Mesodermal cell (in vitro differentiated cells): Measurements from ENCODE around the gene SLC4A3.

ENCODE experiments used
- H3K27ac ChIP-seq: 2 replicates; pipeline ENCODE4 v1.7.0; 2013; ENCODE audit warnings: mild to moderate bottlenecking, low read depth, low read length, moderate library complexity; ENCODE audit not compliant: severe bottlenecking
- H3K36me3 ChIP-seq: 2 replicates; pipeline ENCODE4 v1.7.1; 2013; ENCODE audit warnings: mild to moderate bottlenecking, low read length, moderate library complexity; ENCODE audit not compliant: control insufficient read depth, insufficient read depth
- H3K4me1 ChIP-seq: one replicate; pipeline ENCODE4 v1.7.1; 2013; ENCODE audit warnings: mild to moderate bottlenecking, low read length; ENCODE audit not compliant: insufficient read depth, control insufficient read depth, poor library complexity, severe bottlenecking
- H3K4me3 ChIP-seq: 2 replicates; pipeline ENCODE4 v1.7.0; 2013; ENCODE audit warnings: low read length, control low read depth, mild to moderate bottlenecking; ENCODE audit not compliant: insufficient read depth, poor library complexity, severe bottlenecking; ENCODE audit errors: extremely low read depth
- H3K9me3 ChIP-seq: 2 replicates; pipeline ENCODE4 v1.7.1; 2013; ENCODE audit warnings: mild to moderate bottlenecking, low read length, moderate library complexity; ENCODE audit not compliant: control insufficient read depth
- WGBS, 2 experiments: methylation state at CpG; one replicate each; pipeline ENCODE4 v1.1.5; 2013; ENCODE audit warnings: missing lambda C conversion rate in 2 of 2; ENCODE audit not compliant: insufficient coverage in 2 of 2; 5-methylcytosine and 5-hydroxymethylcytosine counted together

Gene SLC4A3

DNA sequence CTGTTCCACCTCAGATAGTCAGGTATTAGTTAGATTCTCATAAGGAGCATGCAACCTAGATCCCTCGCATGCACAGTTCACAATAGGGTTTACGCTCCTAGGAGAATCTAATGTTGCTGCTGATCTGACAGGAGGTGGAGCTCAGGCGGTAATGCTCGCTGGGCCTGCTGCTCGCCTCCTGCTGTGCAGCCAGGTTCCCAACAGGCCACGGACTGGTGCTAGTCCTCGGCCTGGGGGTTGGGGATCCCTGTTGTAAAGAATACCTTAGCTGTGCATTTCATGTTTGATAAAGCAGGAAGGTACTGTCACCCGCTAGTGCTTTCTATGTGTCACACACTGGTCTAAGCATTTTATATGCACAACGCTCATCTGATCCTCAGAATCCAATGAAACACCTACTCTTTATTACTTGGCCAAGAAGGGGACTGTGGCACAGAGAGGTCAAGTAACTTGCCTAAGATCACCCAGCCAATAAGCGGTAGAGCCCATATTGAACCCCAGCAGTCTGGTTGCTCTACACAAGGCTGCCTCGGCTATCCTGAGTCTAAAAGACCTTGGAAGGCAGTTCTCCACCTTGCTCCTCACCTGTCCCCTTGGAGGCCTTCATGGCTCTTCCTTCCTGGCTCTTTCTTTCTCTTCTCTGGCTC, 35.8 kb downstream of the SLC4A3 start:
- H3K4me3 ChIP-seq, result no peak overlapping the region
- peak overlapping the region; percentile 85 for H3K27ac ChIP-seq
- 78 to 86% methylated on average over 9 of the region's 11 CpGs for WGBS, 2 experiments
- H3K36me3 ChIP-seq, result no peaks in the 10 kb centered on the region
- H3K9me3 ChIP-seq, result peaks cover 37% of the 10 kb centered on the region
- peaks cover 20% of the 10 kb centered on the region for H3K4me1 ChIP-seq

DNA sequence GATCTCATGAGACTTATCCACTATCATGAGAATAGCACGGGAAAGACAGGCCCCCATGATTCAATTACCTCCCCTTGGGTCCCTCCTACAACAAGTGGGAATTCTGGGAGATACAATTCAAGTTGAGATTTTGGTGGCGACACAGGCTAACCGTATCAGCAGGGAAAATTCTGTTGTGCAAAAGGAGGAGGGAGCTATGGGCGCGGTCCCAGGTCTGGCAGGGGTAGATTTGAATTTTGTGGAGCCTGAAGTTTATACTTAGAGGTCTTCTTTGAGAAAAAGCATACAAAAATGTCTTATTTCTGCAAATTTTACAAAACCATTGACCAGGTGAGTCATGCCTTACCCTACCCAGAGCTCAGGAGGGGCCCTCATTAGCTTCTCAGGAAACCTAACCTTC, 36.6 kb downstream of the SLC4A3 start:
- WGBS, 2 experiments, result 100% methylated on average over 2 to 3 of the region's 5 CpGs
- Histone ChIP-seq H3K27ac (no peak overlapping the region), H3K4me1 (peaks cover 20% of the 10 kb centered on the region), H3K9me3 (peaks cover 35% of the 10 kb centered on the region), H3K4me3 (no peak overlapping the region), H3K36me3 (no peaks in the 10 kb centered on the region)

DNA sequence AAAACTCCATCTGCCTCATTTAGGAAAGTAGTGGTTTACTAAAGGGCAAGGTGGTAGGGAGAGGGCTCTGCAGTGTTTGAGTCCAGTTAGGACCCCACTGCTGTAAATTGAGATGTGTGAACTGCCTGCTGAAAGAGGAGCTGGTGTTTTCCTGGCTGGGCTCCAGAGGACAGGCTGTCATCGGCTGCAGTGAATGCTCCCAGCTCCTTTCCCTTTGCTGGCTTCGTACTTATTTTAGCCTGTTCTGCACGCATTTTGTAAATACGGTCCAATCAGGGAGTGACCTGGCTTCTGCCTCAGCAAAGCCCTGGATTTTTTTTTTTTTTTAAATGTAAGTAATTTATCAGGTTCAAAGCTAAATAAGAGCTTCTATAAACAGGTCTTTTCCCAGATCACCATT, 37.5 kb downstream of the SLC4A3 start:
- no peak overlapping the region for H3K27ac ChIP-seq

DNA sequence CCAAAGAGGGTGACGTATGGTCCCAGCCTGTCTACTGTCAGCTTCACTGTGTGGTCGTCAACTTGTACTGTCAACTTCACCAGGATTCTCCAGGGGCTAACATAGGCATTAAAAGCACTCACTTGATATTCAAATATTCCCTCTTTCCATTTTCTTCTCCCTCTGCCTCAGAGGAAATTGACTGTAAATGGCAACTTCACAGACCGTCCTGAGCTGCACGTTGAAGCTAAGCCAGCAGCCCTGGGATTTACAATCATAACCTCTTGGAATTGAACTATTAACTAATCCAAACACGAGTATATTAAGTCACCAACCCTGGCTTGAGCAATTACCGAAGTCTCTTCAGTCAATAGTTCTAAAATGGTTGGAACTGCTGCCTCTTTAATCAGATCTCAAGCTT, 38.5 kb downstream of the SLC4A3 start:
- Histone ChIP-seq H3K4me1 (peaks cover 14% of the 10 kb centered on the region), H3K27ac (no peak overlapping the region), H3K36me3 (no peaks in the 10 kb centered on the region), H3K9me3 (peaks cover 18% of the 10 kb centered on the region), H3K4me3 (no peak overlapping the region)
- WGBS, 2 experiments, result 87 to 91% methylated on average over 5 to 6 of the region's 6 CpGs

More for the DNA sequence above, 37.5 kb downstream of the SLC4A3 start:
- peaks cover 28% of the 10 kb centered on the region for H3K9me3 ChIP-seq
- H3K4me3 ChIP-seq, result no peak overlapping the region
- peaks cover 20% of the 10 kb centered on the region for H3K4me1 ChIP-seq
- H3K36me3 ChIP-seq, result no peaks in the 10 kb centered on the region
- WGBS, 2 experiments, result 63 to 83% methylated on average over 1 to 3 of the region's 4 CpGs

DNA sequence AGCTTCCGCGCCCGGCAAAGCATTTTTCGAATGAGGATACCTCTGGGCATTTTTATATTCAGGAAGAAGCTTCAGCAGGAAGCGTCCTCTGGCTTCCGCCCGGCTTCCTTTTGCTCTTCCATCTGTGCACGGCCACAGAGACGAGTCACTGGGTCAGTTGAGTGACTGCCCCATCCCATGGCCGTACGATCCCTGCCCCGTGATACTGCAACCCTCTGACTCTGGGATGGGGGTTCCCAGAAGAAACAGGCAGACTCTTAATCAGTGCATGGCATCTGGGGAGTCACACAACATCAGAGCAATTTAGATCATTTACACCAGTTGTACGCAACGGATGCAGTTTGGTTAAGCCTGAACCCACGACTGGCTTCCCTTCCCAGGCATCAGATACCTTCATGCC, 40.9 kb downstream of the SLC4A3 start:
- H3K9me3 ChIP-seq, result peaks cover 4% of the 10 kb centered on the region
- no peak overlapping the region for H3K4me3 ChIP-seq
- H3K36me3 ChIP-seq, result no peaks in the 10 kb centered on the region
- H3K27ac ChIP-seq, result no peak overlapping the region
- H3K4me1 ChIP-seq, result peaks cover 2% of the 10 kb centered on the region
- 91 to 93% methylated on average over 15 of the region's 15 CpGs for WGBS, 2 experiments

DNA sequence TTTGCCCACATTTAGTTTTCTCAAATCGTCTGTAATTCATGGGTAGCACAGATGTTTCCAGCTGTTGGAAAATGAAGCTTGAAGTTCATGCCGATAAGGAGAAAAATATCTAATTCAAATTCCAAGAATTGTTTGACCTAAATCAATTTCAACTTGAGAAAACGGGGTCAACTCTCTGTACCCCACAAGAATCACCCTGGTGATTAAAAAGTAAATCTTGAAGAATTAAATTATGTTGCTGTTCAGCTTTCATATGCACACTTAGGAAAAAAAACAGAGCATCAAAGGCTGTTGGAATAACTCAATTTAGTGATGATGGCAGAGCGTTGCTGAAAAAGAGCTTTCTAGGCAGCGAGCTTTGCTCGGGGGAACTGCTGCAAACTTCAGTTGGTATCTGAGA, 43.0 kb downstream of the SLC4A3 start:
- 100% methylated on average over 1 of the region's 6 CpGs; no CpG with 5 or more reads in 1 of the 2 experiments for WGBS, 2 experiments
- Histone ChIP-seq H3K4me1 (no peaks in the 10 kb centered on the region), H3K36me3 (no peaks in the 10 kb centered on the region), H3K27ac (no peak overlapping the region), H3K9me3 (no peaks in the 10 kb centered on the region), H3K4me3 (no peak overlapping the region)

DNA sequence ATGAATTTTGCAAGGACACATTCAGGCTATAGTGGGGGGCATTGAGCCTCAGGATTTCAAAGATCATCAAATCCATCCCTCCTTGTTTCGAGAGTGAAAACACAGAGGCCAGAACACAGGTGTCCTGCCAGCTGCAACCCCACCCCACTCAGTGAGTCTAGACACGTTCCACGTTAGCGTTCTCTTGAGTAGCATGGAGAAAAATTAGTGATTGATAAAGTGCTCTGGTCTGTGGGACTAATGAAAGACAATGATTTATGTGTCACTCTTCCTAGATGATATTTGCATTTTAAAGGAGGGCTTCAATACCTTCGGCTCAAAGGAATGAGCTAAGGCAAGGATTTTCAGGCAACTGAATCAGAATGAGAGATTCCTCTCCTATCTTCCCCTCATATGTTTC, 43.8 kb downstream of the SLC4A3 start:
- H3K27ac ChIP-seq, result no peak overlapping the region
- no peaks in the 10 kb centered on the region for H3K4me1 ChIP-seq
- WGBS, 2 experiments, result no CpG with 5 or more reads among the region's 5 CpGs
- H3K36me3 ChIP-seq, result no peaks in the 10 kb centered on the region
- H3K4me3 ChIP-seq, result no peak overlapping the region
- no peaks in the 10 kb centered on the region for H3K9me3 ChIP-seq

DNA sequence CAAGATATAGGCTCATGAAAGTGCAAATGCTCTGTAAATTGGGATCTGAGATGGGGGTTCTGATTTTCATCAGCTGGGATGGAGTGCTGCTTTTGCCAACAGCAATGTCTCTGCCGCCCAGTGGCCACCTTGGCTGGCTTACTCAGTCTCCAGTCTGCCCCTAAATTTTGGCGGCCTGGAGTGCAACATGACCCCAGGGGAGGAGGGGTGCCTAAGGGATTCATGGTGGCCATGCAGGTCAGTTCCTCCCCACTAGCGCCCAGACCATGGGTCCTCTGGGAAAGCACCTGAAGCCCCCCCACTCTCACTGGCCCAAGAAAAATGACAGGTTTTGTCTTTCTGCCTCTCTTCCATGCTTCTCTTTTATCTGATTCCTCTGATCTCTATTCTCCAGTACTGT, 45.0 kb downstream of the SLC4A3 start:
- H3K36me3 ChIP-seq, result no peaks in the 10 kb centered on the region
- H3K4me3 ChIP-seq, result no peak overlapping the region
- no peak overlapping the region for H3K27ac ChIP-seq
- H3K9me3 ChIP-seq, result no peaks in the 10 kb centered on the region
- peaks cover 3% of the 10 kb centered on the region for H3K4me1 ChIP-seq
- 88 to 93% methylated on average over 3 of the region's 3 CpGs for WGBS, 2 experiments

DNA sequence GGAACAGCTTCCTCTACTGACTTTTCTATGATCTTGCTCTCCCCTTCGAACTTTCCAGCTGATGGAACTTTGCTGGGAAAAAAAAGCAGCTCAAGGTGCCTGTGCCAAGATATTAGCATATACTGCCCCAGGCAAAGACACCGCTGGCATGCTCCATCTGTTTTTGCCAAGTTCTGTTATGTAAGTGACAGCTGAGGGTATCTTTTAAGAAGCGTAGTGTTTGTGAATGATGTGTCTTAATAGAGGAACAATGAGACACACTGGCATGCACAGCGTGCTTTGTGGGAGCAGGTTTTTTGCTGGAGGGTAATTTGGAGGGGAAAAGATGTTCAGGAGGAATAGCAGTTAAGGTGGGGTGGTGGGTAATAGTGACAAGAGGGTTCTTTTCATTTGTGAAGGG, 47.8 kb downstream of the SLC4A3 start:
- Histone ChIP-seq H3K27ac (no peak overlapping the region), H3K9me3 (peaks cover 16% of the 10 kb centered on the region)
- 83 to 96% methylated on average over 4 of the region's 4 CpGs for WGBS, 2 experiments

DNA sequence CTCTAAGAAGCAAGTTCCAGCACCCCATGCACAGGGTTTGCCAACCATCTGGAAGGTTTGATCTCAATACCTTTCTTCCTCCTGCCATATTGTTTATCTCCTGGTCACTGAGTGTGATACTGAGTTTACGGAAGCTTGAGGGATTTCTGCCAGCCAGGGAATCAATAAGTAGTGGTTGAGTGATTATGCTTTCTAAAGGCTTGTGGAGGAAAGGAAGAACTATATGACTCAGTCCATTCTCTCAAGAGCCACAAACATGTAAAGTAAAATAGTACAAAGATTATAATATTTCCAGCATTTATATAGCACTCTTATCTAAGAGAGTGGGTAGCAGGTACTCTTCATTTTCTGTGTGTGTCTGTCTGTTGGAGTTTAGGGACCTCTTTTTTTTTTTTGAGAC, 49.2 kb downstream of the SLC4A3 start:
- Histone ChIP-seq H3K36me3 (no peaks in the 10 kb centered on the region), H3K9me3 (peaks cover 16% of the 10 kb centered on the region), H3K27ac (no peak overlapping the region), H3K4me1 (peaks cover 7% of the 10 kb centered on the region), H3K4me3 (no peak overlapping the region)
- WGBS, 2 experiments, result no CpG with 5 or more reads among the region's 1 CpG

More for the DNA sequence above, 47.8 kb downstream of the SLC4A3 start:
- Histone ChIP-seq H3K4me1 (peaks cover 3% of the 10 kb centered on the region), H3K36me3 (no peaks in the 10 kb centered on the region), H3K4me3 (no peak overlapping the region)

DNA sequence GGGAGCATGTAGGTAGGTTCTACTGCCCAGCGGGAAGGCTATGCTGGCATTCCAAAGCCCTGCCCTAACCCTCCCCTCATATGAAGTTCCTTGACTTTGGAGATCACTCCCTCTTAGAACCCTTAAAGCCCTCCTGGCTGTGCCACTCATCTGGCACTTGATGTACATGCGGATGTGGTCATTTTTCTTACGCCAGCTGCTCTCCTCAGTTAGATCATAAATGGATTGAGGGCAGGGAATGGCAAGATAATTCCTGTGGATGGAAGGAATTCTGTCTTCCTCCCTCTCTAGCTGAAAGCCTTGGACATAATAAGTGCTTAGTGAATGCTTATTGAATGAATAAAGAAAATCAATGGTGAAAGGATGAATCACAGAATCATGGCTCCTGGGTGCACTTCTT, 51.6 kb downstream of the SLC4A3 start:
- H3K27ac ChIP-seq, result no peak overlapping the region
- peaks cover 26% of the 10 kb centered on the region for H3K9me3 ChIP-seq
- H3K4me1 ChIP-seq, result peaks cover 20% of the 10 kb centered on the region
- WGBS, 2 experiments, result 62 to 100% methylated on average over 1 to 2 of the region's 3 CpGs
- H3K36me3 ChIP-seq, result no peaks in the 10 kb centered on the region
- H3K4me3 ChIP-seq, result no peak overlapping the region
